DMS153 treated with DMSO at 0.1 percent for 48 hours (cell line): ENCODE data around the gene KCNJ1.

ENCODE experiments used
- DNase-seq: peaks from one replicate; lab custom pipeline; 2025; ENCODE audit not compliant: unreplicated experiment; lab: John Stamatoyannopoulos, UW

The KCNJ1 gene

GRCh38 chr11:128790196-128790595, 76.9 kb downstream of the KCNJ1 start:
- no peak for DNase-seq

GRCh38 chr11:128789497-128790150, 77.5 kb downstream of the KCNJ1 start:
- DNase-seq: no peak
